HEK293 (cell line): ENCODE data around the gene SMIM13.

Experiments used
- CTCF ChIA-PET: fragments of 350-600 bp; formaldehyde crosslinking; extraction: SDS; loops from one replicate; lab custom pipeline; 2021; ENCODE audit warnings: antibody characterized with exemption; lab: Yijun Ruan, JAX
- POLR2A ChIA-PET: fragments of 300-600 bp; formaldehyde crosslinking; extraction: SDS; loops from one replicate; lab custom pipeline; 2020; ENCODE audit warnings: antibody characterized with exemption, inconsistent platforms; lab: Yijun Ruan, JAX
- H3K27ac ChIP-seq: fragments of 200-500 bp; sonication (Bioruptor generic); 2 replicates; pipeline ENCODE4 v1.5.1; 2014; ENCODE audit warnings: low read depth, low read length, control low read depth, inconsistent platforms; ENCODE audit errors: extremely low read depth
- H3K36me3 ChIP-seq, 2 experiments: fragments of 200-500 bp in 1 of 2; sonication (Bioruptor generic) in 1 of 2; 1 replicate in 1 of 2; 2 replicates in 1 of 2; pipeline ENCODE4 v1.5.1; 2014 to 2017; ENCODE audit warnings: inconsistent platforms in 2 of 2, low read length in 2 of 2; ENCODE audit not compliant: control insufficient read depth in 2 of 2, insufficient read depth in 1 of 2
- H3K4me1 ChIP-seq: fragments of 200-500 bp; sonication (Bioruptor generic); 2 replicates; pipeline ENCODE4 v1.5.1; 2014; ENCODE audit warnings: mild to moderate bottlenecking, low read length, inconsistent platforms; ENCODE audit not compliant: control insufficient read depth, insufficient read depth
- H3K4me3 ChIP-seq: 2 replicates; pipeline ENCODE4 v1.5.1; 2011; ENCODE audit warnings: low read depth, mild to moderate bottlenecking, control low read depth, low read length, moderate library complexity
- H3K9me3 ChIP-seq: fragments of 200-500 bp; sonication (Bioruptor generic); 2 replicates; pipeline ENCODE4 v1.5.1; 2014; ENCODE audit warnings: low read depth, low read length, inconsistent platforms; ENCODE audit not compliant: control insufficient read depth, insufficient read depth
- EGR2 ChIP-seq: fragments of 450-650 bp; formaldehyde crosslinking; IDR thresholded peaks from 2 replicates; pipeline ENCODE4 v1.5.1; 2016; ENCODE audit warnings: low read depth, missing biosample characterization, missing genetic modification characterization
- GFI1B ChIP-seq: fragments of 450-650 bp; formaldehyde crosslinking; IDR thresholded peaks from 2 replicates; pipeline ENCODE4 v1.5.1; 2016; ENCODE audit warnings: missing biosample characterization, missing genetic modification characterization
- KLF8 ChIP-seq: fragments of 450-650 bp; formaldehyde crosslinking; IDR thresholded peaks from 2 replicates; pipeline ENCODE4 v1.5.1; 2016; ENCODE audit warnings: missing biosample characterization, missing genetic modification characterization
- KLF9 ChIP-seq: fragments of 450-650 bp; formaldehyde crosslinking; IDR thresholded peaks from 2 replicates; pipeline ENCODE4 v1.5.1; 2016; ENCODE audit warnings: missing biosample characterization, missing genetic modification characterization, low read depth
- SCRT1 ChIP-seq: fragments of 450-650 bp; formaldehyde crosslinking; IDR thresholded peaks from 2 replicates; pipeline ENCODE4 v1.5.1; 2016; ENCODE audit warnings: missing biosample characterization, missing genetic modification characterization, borderline replicate concordance
- WT1 ChIP-seq: fragments of 450-650 bp; formaldehyde crosslinking; IDR thresholded peaks from 2 replicates; pipeline ENCODE4 v1.5.1; 2016; ENCODE audit warnings: missing biosample characterization, missing genetic modification characterization
- ZBTB1 ChIP-seq: fragments of 450-650 bp; formaldehyde crosslinking; IDR thresholded peaks from 2 replicates; pipeline ENCODE4 v1.5.1; 2016; ENCODE audit warnings: missing biosample characterization, missing genetic modification characterization
- ZNF112 ChIP-seq: fragments of 450-650 bp; formaldehyde crosslinking; IDR thresholded peaks from 2 replicates; pipeline ENCODE4 v1.5.0; 2017; ENCODE audit warnings: missing biosample characterization, missing genetic modification characterization
- ZNF132 ChIP-seq: fragments of 450-650 bp; formaldehyde crosslinking; IDR thresholded peaks from 2 replicates; pipeline ENCODE4 v1.5.1; 2017; ENCODE audit warnings: missing biosample characterization, missing genetic modification characterization, borderline replicate concordance
- ZNF175 ChIP-seq: fragments of 450-650 bp; formaldehyde crosslinking; IDR thresholded peaks from 2 replicates; pipeline ENCODE4 v1.5.1; 2016; ENCODE audit warnings: missing biosample characterization, missing genetic modification characterization
- ZNF2 ChIP-seq: fragments of 450-650 bp; formaldehyde crosslinking; IDR thresholded peaks from 2 replicates; pipeline ENCODE4 v1.5.1; 2016; ENCODE audit warnings: missing biosample characterization, missing genetic modification characterization
- ZNF223 ChIP-seq: fragments of 450-650 bp; formaldehyde crosslinking; IDR thresholded peaks from 2 replicates; pipeline ENCODE4 v1.5.1; 2016; ENCODE audit warnings: missing biosample characterization, missing genetic modification characterization
- ZNF23 ChIP-seq: fragments of 450-650 bp; formaldehyde crosslinking; IDR thresholded peaks from 2 replicates; pipeline ENCODE4 v1.5.1; 2016; ENCODE audit warnings: missing biosample characterization, missing genetic modification characterization, borderline replicate concordance
- ZNF324 ChIP-seq: fragments of 450-650 bp; formaldehyde crosslinking; IDR thresholded peaks from 2 replicates; pipeline ENCODE4 v1.5.1; 2016; ENCODE audit warnings: missing biosample characterization, missing genetic modification characterization
- ZNF366 ChIP-seq: fragments of 450-650 bp; formaldehyde crosslinking; conservative IDR thresholded peaks from 2 replicates; pipeline ENCODE4 v1.5.1; 2016; ENCODE audit warnings: missing biosample characterization, missing genetic modification characterization
- ZNF37A ChIP-seq: fragments of 450-650 bp; IDR thresholded peaks from 2 replicates; pipeline ENCODE4 v1.5.1; 2018; ENCODE audit warnings: missing biosample characterization, missing genetic modification characterization
- ZNF423 ChIP-seq: fragments of 450-650 bp; formaldehyde crosslinking; IDR thresholded peaks from 2 replicates; pipeline ENCODE4 v1.5.1; 2016; ENCODE audit warnings: missing biosample characterization, missing genetic modification characterization
- ZNF521 ChIP-seq: fragments of 450-650 bp; formaldehyde crosslinking; IDR thresholded peaks from 2 replicates; pipeline ENCODE4 v1.5.1; 2017; ENCODE audit warnings: missing biosample characterization, mild to moderate bottlenecking, missing genetic modification characterization
- ZNF530 ChIP-seq: fragments of 450-650 bp; formaldehyde crosslinking; IDR thresholded peaks from 2 replicates; pipeline ENCODE4 v1.5.1; 2016; ENCODE audit warnings: low read depth, missing biosample characterization, missing genetic modification characterization
- ZNF544 ChIP-seq: fragments of 450-650 bp; formaldehyde crosslinking; IDR thresholded peaks from 2 replicates; pipeline ENCODE4 v1.5.0; 2017; ENCODE audit warnings: missing biosample characterization, missing genetic modification characterization
- ZNF548 ChIP-seq: fragments of 450-650 bp; formaldehyde crosslinking; IDR thresholded peaks from 2 replicates; pipeline ENCODE4 v1.5.1; 2016; ENCODE audit warnings: missing biosample characterization, missing genetic modification characterization
- ZNF560 ChIP-seq: fragments of 450-650 bp; formaldehyde crosslinking; IDR thresholded peaks from 2 replicates; pipeline ENCODE4 v1.5.1; 2017; ENCODE audit warnings: missing biosample characterization, missing genetic modification characterization, borderline replicate concordance
- ZNF571 ChIP-seq: fragments of 450-650 bp; formaldehyde crosslinking; IDR thresholded peaks from 2 replicates; pipeline ENCODE4 v1.5.0; 2017; ENCODE audit warnings: missing biosample characterization, missing genetic modification characterization
- ZNF623 ChIP-seq: fragments of 450-650 bp; formaldehyde crosslinking; IDR thresholded peaks from 2 replicates; pipeline ENCODE4 v1.5.1; 2016; ENCODE audit warnings: missing biosample characterization, missing genetic modification characterization
- ZNF624 ChIP-seq: fragments of 450-650 bp; formaldehyde crosslinking; IDR thresholded peaks from 2 replicates; pipeline ENCODE4 v1.5.1; 2017; ENCODE audit warnings: missing biosample characterization, missing genetic modification characterization
- ZNF701 ChIP-seq: fragments of 450-650 bp; formaldehyde crosslinking; IDR thresholded peaks from 2 replicates; pipeline ENCODE4 v1.5.1; 2016; ENCODE audit warnings: missing biosample characterization, missing genetic modification characterization
- ZNF747 ChIP-seq: fragments of 450-650 bp; formaldehyde crosslinking; IDR thresholded peaks from 2 replicates; pipeline ENCODE4 v1.5.1; 2016; ENCODE audit warnings: missing biosample characterization, missing genetic modification characterization
- ZNF76 ChIP-seq: fragments of 450-650 bp; formaldehyde crosslinking; IDR thresholded peaks from 2 replicates; pipeline ENCODE4; 2016; ENCODE audit warnings: low read depth, missing biosample characterization, missing genetic modification characterization, borderline replicate concordance
- ZNF792 ChIP-seq: fragments of 450-650 bp; formaldehyde crosslinking; IDR thresholded peaks from 2 replicates; pipeline ENCODE4 v1.5.1; 2016; ENCODE audit warnings: missing biosample characterization, missing genetic modification characterization
- ZNF843 ChIP-seq: fragments of 450-650 bp; formaldehyde crosslinking; IDR thresholded peaks from 2 replicates; pipeline ENCODE4 v1.5.1; 2016; ENCODE audit warnings: missing biosample characterization, missing genetic modification characterization
- ZXDB ChIP-seq: fragments of 450-650 bp; formaldehyde crosslinking; IDR thresholded peaks from 2 replicates; pipeline ENCODE4 v1.5.1; 2016; ENCODE audit warnings: missing biosample characterization, missing genetic modification characterization
- TF ChIP-seq, protein P1 (sequence below): fragments of 450-650 bp; formaldehyde crosslinking; IDR thresholded peaks from 2 replicates; pipeline ENCODE4 v1.5.1; 2016; ENCODE audit warnings: missing biosample characterization, missing genetic modification characterization
- TF ChIP-seq, protein P2 (sequence below): fragments of 450-650 bp; formaldehyde crosslinking; IDR thresholded peaks from 2 replicates; pipeline ENCODE4 v1.5.1; 2016; ENCODE audit warnings: missing biosample characterization, missing genetic modification characterization
- TF ChIP-seq, protein P3 (sequence below): fragments of 450-650 bp; formaldehyde crosslinking; IDR thresholded peaks from 2 replicates; pipeline ENCODE4 v1.5.1; 2016; ENCODE audit warnings: missing biosample characterization, missing genetic modification characterization

SMIM13 gene

DNA sequence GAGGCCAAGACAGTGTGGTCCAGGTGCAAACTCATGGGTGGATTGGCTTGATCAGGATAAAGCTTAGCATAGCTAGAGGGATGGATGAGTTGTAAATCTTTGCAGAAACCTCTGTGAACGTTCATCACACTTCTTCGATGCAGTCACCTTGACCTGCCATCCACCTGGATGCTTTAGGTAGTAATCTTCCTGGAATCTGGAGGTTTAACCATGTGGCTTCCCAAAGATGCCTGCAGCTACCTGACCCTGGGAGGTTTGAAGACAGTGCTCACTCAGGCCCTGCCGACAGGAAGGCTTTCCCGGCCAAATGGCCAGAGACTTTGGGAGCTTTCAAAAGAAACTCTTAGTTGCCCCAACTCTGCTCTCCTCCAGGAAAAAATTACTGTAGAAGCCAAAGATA is 73.3 kb downstream of the SMIM13 start:
- no peak overlapping the region for H3K4me3 ChIP-seq
- no peaks in the 10 kb centered on the region for H3K4me1 ChIP-seq
- H3K27ac ChIP-seq: no peak overlapping the region
- H3K9me3 ChIP-seq: no peaks in the 10 kb centered on the region
- no peaks in the 10 kb centered on the region for H3K36me3 ChIP-seq
- TF ChIP-seq ZNF530 (tag by site-specific recombination) (no peak), SCRT1 (no peak), ZNF624 (tag by site-specific recombination) (no peak), ZNF571 (tag by site-specific recombination) (no peak), KLF8 (no peak), ZNF175 (tag by site-specific recombination) (no peak), WT1 (tag by site-specific recombination) (no peak), ZNF2 (tag by site-specific recombination) (no peak), ZBTB1 (tag by site-specific recombination) (no peak), KLF9 (tag by site-specific recombination) (no peak), ZNF521 (no peak), ZNF560 (no peak), ZNF792 (tag by site-specific recombination) (no peak), GFI1B (tag by site-specific recombination) (no peak), ZNF544 (tag by site-specific recombination) (no peak), ZNF548 (tag by site-specific recombination) (no peak)
- TF ChIP-seq, protein P1, sequence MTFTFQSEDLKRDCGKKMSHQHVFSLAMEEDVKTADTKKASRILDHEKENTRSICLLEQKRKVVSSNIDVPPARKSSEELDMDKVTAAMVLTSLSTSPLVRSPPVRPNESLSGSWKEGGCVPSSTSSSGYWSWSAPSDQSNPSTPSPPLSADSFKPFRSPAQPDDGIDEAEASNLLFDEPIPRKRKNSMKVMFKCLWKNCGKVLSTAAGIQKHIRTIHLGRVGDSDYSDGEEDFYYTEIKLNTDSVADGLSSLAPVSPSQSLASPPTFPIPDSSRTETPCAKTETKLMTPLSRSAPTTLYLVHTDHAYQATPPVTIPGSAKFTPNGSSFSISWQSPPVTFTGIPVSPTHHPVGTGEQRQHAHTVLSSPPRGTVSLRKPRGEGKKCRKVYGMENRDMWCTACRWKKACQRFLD (tag by site-specific recombination): no peak
- ChIA-PET CTCF (interaction anchor here (0.5 to 4.7 kb wide), 8 partner anchors 10 to 417 kb away, joined by 3 to 38 read pairs (median 4); no protein-coding TSS in a partner anchor), POLR2A (no interaction called here)

DNA sequence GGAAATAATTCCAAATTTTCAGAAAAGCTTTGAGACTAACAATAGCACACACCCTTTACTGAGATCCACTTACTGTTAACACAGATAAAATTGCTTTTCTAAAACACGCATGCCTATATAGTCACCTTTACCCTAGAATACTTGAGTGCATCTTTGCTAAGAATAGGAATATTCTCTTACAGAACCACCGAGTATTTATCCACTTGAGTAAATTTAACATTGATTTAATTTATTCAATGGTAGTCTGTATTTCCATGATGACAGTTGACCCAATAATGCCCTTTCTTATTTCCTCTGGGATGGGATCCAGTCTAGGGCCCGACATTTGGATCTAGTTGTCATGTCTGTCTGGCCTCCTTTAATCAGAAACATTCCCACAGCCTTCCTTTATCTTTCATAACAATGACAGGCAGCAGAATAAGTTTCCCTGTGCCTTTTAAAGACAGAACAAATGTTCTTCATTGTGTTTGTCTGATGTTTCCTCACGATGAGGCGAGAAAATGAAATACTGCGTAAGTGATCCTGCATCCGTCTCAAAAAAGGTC is 74.5 kb downstream of the SMIM13 start:
- ChIA-PET CTCF (interaction anchor here (0.5 to 4.7 kb wide), 7 partner anchors 10 to 328 kb away, joined by 3 to 38 read pairs (median 4); no protein-coding TSS in a partner anchor), POLR2A (no interaction called here)
- H3K36me3 ChIP-seq: no peaks in the 10 kb centered on the region
- H3K4me3 ChIP-seq: no peak overlapping the region
- no peak overlapping the region for H3K27ac ChIP-seq
- H3K9me3 ChIP-seq: no peaks in the 10 kb centered on the region
- H3K4me1 ChIP-seq: peaks cover 4% of the 10 kb centered on the region; the same call in 1 of the 2 replicates
- TF ChIP-seq ZNF623 (no peak), ZNF112 (tag by site-specific recombination) (no peak), EGR2 (no peak), ZNF37A (no peak), ZNF701 (no peak), ZNF223 (tag by site-specific recombination) (no peak), ZNF560 (no peak), ZNF76 (no peak), ZXDB (tag by site-specific recombination) (no peak), ZNF366 (no peak), ZNF843 (tag by site-specific recombination) (no peak), ZNF423 (tag by site-specific recombination) (no peak), ZNF132 (tag by site-specific recombination) (no peak), ZNF747 (no peak), ZNF23 (tag by site-specific recombination) (no peak), ZNF2 (tag by site-specific recombination) (no peak), ZNF324 (tag by site-specific recombination) (no peak)
- TF ChIP-seq, protein P2, sequence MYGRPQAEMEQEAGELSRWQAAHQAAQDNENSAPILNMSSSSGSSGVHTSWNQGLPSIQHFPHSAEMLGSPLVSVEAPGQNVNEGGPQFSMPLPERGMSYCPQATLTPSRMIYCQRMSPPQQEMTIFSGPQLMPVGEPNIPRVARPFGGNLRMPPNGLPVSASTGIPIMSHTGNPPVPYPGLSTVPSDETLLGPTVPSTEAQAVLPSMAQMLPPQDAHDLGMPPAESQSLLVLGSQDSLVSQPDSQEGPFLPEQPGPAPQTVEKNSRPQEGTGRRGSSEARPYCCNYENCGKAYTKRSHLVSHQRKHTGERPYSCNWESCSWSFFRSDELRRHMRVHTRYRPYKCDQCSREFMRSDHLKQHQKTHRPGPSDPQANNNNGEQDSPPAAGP (tag by site-specific recombination): no peak
- TF ChIP-seq, protein P3, sequence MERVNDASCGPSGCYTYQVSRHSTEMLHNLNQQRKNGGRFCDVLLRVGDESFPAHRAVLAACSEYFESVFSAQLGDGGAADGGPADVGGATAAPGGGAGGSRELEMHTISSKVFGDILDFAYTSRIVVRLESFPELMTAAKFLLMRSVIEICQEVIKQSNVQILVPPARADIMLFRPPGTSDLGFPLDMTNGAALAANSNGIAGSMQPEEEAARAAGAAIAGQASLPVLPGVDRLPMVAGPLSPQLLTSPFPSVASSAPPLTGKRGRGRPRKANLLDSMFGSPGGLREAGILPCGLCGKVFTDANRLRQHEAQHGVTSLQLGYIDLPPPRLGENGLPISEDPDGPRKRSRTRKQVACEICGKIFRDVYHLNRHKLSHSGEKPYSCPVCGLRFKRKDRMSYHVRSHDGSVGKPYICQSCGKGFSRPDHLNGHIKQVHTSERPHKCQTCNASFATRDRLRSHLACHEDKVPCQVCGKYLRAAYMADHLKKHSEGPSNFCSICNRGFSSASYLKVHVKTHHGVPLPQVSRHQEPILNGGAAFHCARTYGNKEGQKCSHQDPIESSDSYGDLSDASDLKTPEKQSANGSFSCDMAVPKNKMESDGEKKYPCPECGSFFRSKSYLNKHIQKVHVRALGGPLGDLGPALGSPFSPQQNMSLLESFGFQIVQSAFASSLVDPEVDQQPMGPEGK (tag by site-specific recombination): no peak
